H1 (cell line): ENCODE results near the gene C1QL2. TPM values are rescaled to one million over a fixed set of nuclear protein-coding genes. Genes with fewer than 3 reads are reported as not detected.

Experiments used
- CTCF ChIA-PET: fragments of 300-600 bp; sonication (Branson Sonifier 250); formaldehyde crosslinking; loops from one replicate; lab custom pipeline; 2021; ENCODE audit not compliant: partially characterized antibody; lab: Charles Lee
- POLR2A ChIA-PET: fragments of 300-600 bp; sonication (Branson Sonifier 250); formaldehyde crosslinking; loops from one replicate; lab custom pipeline; 2021; ENCODE audit warnings: inconsistent platforms; ENCODE audit not compliant: partially characterized antibody; lab: Charles Lee
- DNase-seq, 2 experiments: peaks; one replicate each; pipeline versions ENCODE4 v3.0.0 to v3.0.0-alpha.2; 2010 to 2022; ENCODE audit warnings: low spot score in 2 of 2, low read depth in 1 of 2, mixed read lengths in 1 of 2
- FAIRE-seq: peaks from 2 replicates; lab custom pipeline; 2011; peaks lifted over from hg19 to GRCh38; lab: Jason Lieb, UNC
- H2AFZ ChIP-seq: 2 replicates; pipeline ENCODE4 v1.8.1; 2012; ENCODE audit warnings: low read length, inconsistent platforms
- H2AK5ac ChIP-seq: 2 replicates; pipeline ENCODE4 v1.6.1; 2013; ENCODE audit warnings: low read depth, low read length
- H2BK120ac ChIP-seq: replicated peaks from 2 replicates; pipeline ENCODE3; 2013; ENCODE audit warnings: low read depth, low read length, inconsistent platforms
- H2BK12ac ChIP-seq: 2 replicates; pipeline ENCODE4 v1.6.1; 2013; ENCODE audit warnings: low read depth, low read length
- H2BK15ac ChIP-seq: 2 replicates; pipeline ENCODE4 v1.6.1; 2013; ENCODE audit warnings: low read length
- H2BK20ac ChIP-seq: 2 replicates; pipeline ENCODE4 v1.6.1; 2013; ENCODE audit warnings: low read length
- H2BK5ac ChIP-seq: 2 replicates; pipeline ENCODE4 v1.6.1; 2013; ENCODE audit warnings: low read depth, low read length
- H3K14ac ChIP-seq: 2 replicates; pipeline ENCODE4 v1.6.1; 2013; ENCODE audit warnings: inconsistent platforms; ENCODE audit not compliant: insufficient read length
- H3K18ac ChIP-seq: 2 replicates; pipeline ENCODE4 v1.6.1; 2013; ENCODE audit warnings: low read length; ENCODE audit errors: extremely low read depth
- H3K23ac ChIP-seq: 2 replicates; pipeline ENCODE4 v1.6.1; 2013; ENCODE audit warnings: inconsistent platforms; ENCODE audit not compliant: insufficient read length
- H3K23me2 ChIP-seq: 2 replicates; pipeline ENCODE4 v1.6.1; 2013; ENCODE audit warnings: low read depth, low read length
- H3K27ac ChIP-seq: 2 replicates; pipeline ENCODE4 v1.6.1; 2011; ENCODE audit warnings: low read depth, low read length, inconsistent platforms
- H3K27me3 ChIP-seq, 4 experiments: replicated peaks in 1 of 4; 1 replicate in 1 of 4; 2 replicates in 3 of 4; pipeline versions ENCODE4 v1.6.1 to v1.8.1; 2011 to 2013; ENCODE audit warnings: low read length in 3 of 4, mild to moderate bottlenecking in 3 of 4, inconsistent platforms in 2 of 4, mixed read lengths in 2 of 4, moderate library complexity in 1 of 4; ENCODE audit not compliant: control insufficient read depth in 3 of 4, insufficient read depth in 3 of 4; ENCODE audit errors: extremely low read depth in 1 of 4
- H3K36me3 ChIP-seq, 4 experiments: 2 replicates each; pipeline versions ENCODE4 v1.6.1 to v1.8.1; 2011 to 2013; ENCODE audit warnings: mild to moderate bottlenecking in 4 of 4, low read length in 3 of 4, moderate library complexity in 2 of 4, control low read depth in 1 of 4, inconsistent platforms in 1 of 4; ENCODE audit not compliant: insufficient read depth in 4 of 4, control insufficient read depth in 2 of 4
- H3K4ac ChIP-seq: replicated peaks from 2 replicates; pipeline ENCODE3; 2013; ENCODE audit warnings: low read length, low read depth, mixed read lengths, inconsistent platforms; ENCODE audit not compliant: insufficient read length
- H3K4me1 ChIP-seq, 4 experiments: replicated peaks in 1 of 4; 1 replicate in 1 of 4; 2 replicates in 3 of 4; pipeline versions ENCODE4 v1.6.1 to v1.8.1; 2011 to 2013; ENCODE audit warnings: low read length in 3 of 4, inconsistent platforms in 2 of 4, mixed read lengths in 1 of 4; ENCODE audit not compliant: insufficient read depth in 4 of 4, control insufficient read depth in 3 of 4
- H3K4me2 ChIP-seq, 2 experiments: 2 replicates each; pipeline versions ENCODE4 v1.6.1 to v1.8.1; 2011 to 2013; ENCODE audit warnings: low read depth in 2 of 2, low read length in 2 of 2, control low read depth in 1 of 2, inconsistent platforms in 1 of 2, mild to moderate bottlenecking in 1 of 2; ENCODE audit not compliant: insufficient read depth in 1 of 2
- H3K4me3 ChIP-seq, 4 experiments: fragments of 200-600, 300-600 bp in 1 of 4; sonication (generic), shearing (Covaris generic), sonication (Bioruptor Twin) in 1 of 4; 2 replicates each; pipeline versions ENCODE4 v1.5.1 to v1.8.1; 2011 to 2016; ENCODE audit warnings: low read length in 4 of 4, low read depth in 3 of 4, control low read depth in 2 of 4, inconsistent platforms in 2 of 4, mild to moderate bottlenecking in 2 of 4, mixed read lengths in 1 of 4, moderate library complexity in 1 of 4; ENCODE audit not compliant: insufficient read depth in 2 of 4; ENCODE audit errors: extremely low read depth in 1 of 4
- H3K56ac ChIP-seq: replicated peaks from 2 replicates; pipeline ENCODE3; 2013; ENCODE audit warnings: low read depth, mild to moderate bottlenecking, mixed read lengths, low read length, inconsistent platforms; ENCODE audit not compliant: insufficient read length
- H3K79me1 ChIP-seq: 2 replicates; pipeline ENCODE4 v1.6.1; 2013; ENCODE audit warnings: low read depth, low read length, control low read depth
- H3K79me2 ChIP-seq, 2 experiments: 2 replicates each; pipeline versions ENCODE4 v1.6.1 to v1.8.1; 2012 to 2013; ENCODE audit warnings: low read length in 2 of 2, mild to moderate bottlenecking in 2 of 2, inconsistent platforms in 1 of 2; ENCODE audit not compliant: insufficient read depth in 2 of 2, control insufficient read depth in 1 of 2
- H3K9ac ChIP-seq, 4 experiments: replicated peaks in 1 of 4; 1 replicate in 1 of 4; 2 replicates in 3 of 4; pipeline versions ENCODE4 v1.6.1 to v1.8.1; 2011 to 2013; ENCODE audit warnings: low read depth in 3 of 4, low read length in 3 of 4, control low read depth in 2 of 4, mild to moderate bottlenecking in 2 of 4, moderate library complexity in 2 of 4, inconsistent platforms in 1 of 4; ENCODE audit errors: extremely low read depth in 1 of 4
- H3K9me3 ChIP-seq, 2 experiments: 2 replicates each; pipeline versions ENCODE4 v1.6.1 to v1.8.1; 2012 to 2013; ENCODE audit warnings: mild to moderate bottlenecking in 2 of 2, moderate library complexity in 2 of 2, control low read depth in 1 of 2, inconsistent platforms in 1 of 2, low read depth in 1 of 2, low read length in 1 of 2, mixed read lengths in 1 of 2; ENCODE audit not compliant: insufficient read depth in 2 of 2
- H4K20me1 ChIP-seq, 2 experiments: replicated peaks in 1 of 2; 2 replicates each; pipeline versions ENCODE3 to v1.8.1; 2011 to 2013; ENCODE audit warnings: inconsistent platforms in 2 of 2, low read length in 2 of 2, mild to moderate bottlenecking in 1 of 2; ENCODE audit not compliant: insufficient read depth in 2 of 2, control insufficient read depth in 1 of 2
- H4K5ac ChIP-seq: 2 replicates; pipeline ENCODE4 v1.6.1; 2013; ENCODE audit warnings: low read length, low read depth, mixed read lengths, inconsistent platforms; ENCODE audit not compliant: insufficient read length
- H4K8ac ChIP-seq: 2 replicates; pipeline ENCODE4 v1.8.0; 2013; ENCODE audit warnings: mild to moderate bottlenecking, moderate library complexity, low read length, inconsistent platforms; ENCODE audit not compliant: insufficient read depth; ENCODE audit errors: extremely low read depth
- H4K91ac ChIP-seq: replicated peaks from 2 replicates; pipeline ENCODE3; 2013; ENCODE audit warnings: low read length, mixed read lengths, inconsistent platforms; ENCODE audit not compliant: insufficient read length
- BACH1 ChIP-seq: IDR thresholded peaks from 2 replicates; pipeline ENCODE4 v1.6.1; 2012; ENCODE audit warnings: low read length, improper control_type of control experiment
- CREB1 ChIP-seq: IDR thresholded peaks from 2 replicates; pipeline ENCODE4 v1.6.1; 2012; ENCODE audit warnings: inconsistent platforms
- EZH2 ChIP-seq: fragments of 200-600 bp; sonication (generic); IDR thresholded peaks from 2 replicates; pipeline ENCODE4 v1.7.1; 2012; ENCODE audit warnings: low read depth, mild to moderate bottlenecking, moderate library complexity, low read length, inconsistent platforms; ENCODE audit not compliant: severe bottlenecking
- HDAC2 ChIP-seq, 2 experiments: fragments of 300-600 bp in 1 of 2; sonication (generic) in 1 of 2; IDR thresholded peaks; 2 replicates each; pipeline ENCODE4 v1.6.1; 2011 to 2012; ENCODE audit warnings: low read depth in 2 of 2, low read length in 2 of 2, mild to moderate bottlenecking in 2 of 2, moderate library complexity in 2 of 2, borderline replicate concordance in 1 of 2, inconsistent platforms in 1 of 2
- MAFK ChIP-seq: IDR thresholded peaks from 2 replicates; pipeline ENCODE4 v1.6.1; 2012; ENCODE audit warnings: low read depth, mild to moderate bottlenecking, improper control_type of control experiment, low read length
- NRF1 ChIP-seq: IDR thresholded peaks from 2 replicates; pipeline ENCODE4 v1.6.1; 2011; ENCODE audit warnings: mild to moderate bottlenecking, low read depth, low read length, improper control_type of control experiment
- POU5F1 ChIP-seq: IDR thresholded peaks from 2 replicates; pipeline ENCODE4 v1.6.1; 2011; ENCODE audit warnings: low read depth, mild to moderate bottlenecking, low read length, moderate library complexity
- RAD21 ChIP-seq, 2 experiments: IDR thresholded peaks in 1 of 2; conservative IDR thresholded peaks in 1 of 2; 2 replicates each; pipeline ENCODE4 v1.6.1; 2011; ENCODE audit warnings: low read depth in 2 of 2, low read length in 2 of 2, improper control_type of control experiment in 1 of 2, inconsistent platforms in 1 of 2, mild to moderate bottlenecking in 1 of 2, moderate library complexity in 1 of 2
- SIRT6 ChIP-seq: IDR thresholded peaks from one replicate; pipeline ENCODE4 v1.7.1; 2012; ENCODE audit warnings: low read length, inconsistent platforms
- SP4 ChIP-seq: IDR thresholded peaks from 2 replicates; pipeline ENCODE4 v1.6.1; 2012; ENCODE audit warnings: low read length, inconsistent platforms
- SRF ChIP-seq: IDR thresholded peaks from 2 replicates; pipeline ENCODE4 v1.6.1; 2011; ENCODE audit warnings: mild to moderate bottlenecking, low read depth, low read length, moderate library complexity
- TBP ChIP-seq: IDR thresholded peaks from 2 replicates; pipeline ENCODE4 v1.6.1; 2011; ENCODE audit warnings: low read depth, low read length, improper control_type of control experiment
- TEAD4 ChIP-seq: IDR thresholded peaks from 2 replicates; pipeline ENCODE4 v1.6.1; 2012; ENCODE audit warnings: low read depth, low read length, inconsistent platforms, mixed read lengths
- ZNF274 ChIP-seq: IDR thresholded peaks from 2 replicates; pipeline ENCODE4 v1.7.0; 2012; ENCODE audit warnings: low read length, borderline replicate concordance; ENCODE audit errors: extremely low read depth
- WGBS, 2 experiments: shearing (Covaris generic) in 1 of 2; methylation state at CpG; one replicate each; pipeline versions ENCODE4 v1.1.6 to v1.1.7; 2013 to 2015; ENCODE audit warnings: low lambda C conversion rate in 2 of 2, mixed read lengths in 2 of 2, inconsistent platforms in 1 of 2, low coverage in 1 of 2, missing lambda C conversion rate in 1 of 2; ENCODE audit not compliant: insufficient replicate concordance in 2 of 2, insufficient coverage in 1 of 2, insufficient read length in 1 of 2; ENCODE audit errors: extremely low coverage in 1 of 2, missing lambda C conversion rate in 1 of 2; 5-methylcytosine and 5-hydroxymethylcytosine counted together
- polyA plus RNA-seq, 7 experiments: library from polyadenylated mRNA; depleted of rRNA in 3 of 7; stranded (reverse) in 5 of 7; unstranded in 2 of 7; fragments of >200 nt in 5 of 7; fragments of 200-250 nt in 2 of 7; gene quantifications; 1 replicate in 5 of 7; 2 replicates in 1 of 7; 4 replicates in 1 of 7; pipeline versions ENCODE4 v1.2.1 to v1.2.3, GENCODE V29; 2011 to 2013; ENCODE audit warnings: missing spikeins in 2 of 7, mixed read lengths in 2 of 7
- total RNA-seq: library from RNA; stranded (reverse); fragmentation: NEBNext Ultra II Directional; extraction: Animal tissue kit (Norgen Biotek cat#: 25700); gene quantifications from 2 replicates; pipeline ENCODE4 v1.2.1, GENCODE V29; 2021

The C1QL2 gene
- total and polyA plus RNA-seq, 2 of the 8 experiments (the other 6 are each of a cell fraction or from before 2014, with no cell fraction given): 0.80 to 0.88 TPM

GRCh38 chr2:119155633-119156032 is 2.9 kb downstream of the C1QL2 start:
- Histone ChIP-seq H2BK12ac (peak overlapping the region; percentile 98), H2BK15ac (0 out of 2 replicates have a peak overlapping the region, but pooled peaks have one; percentile 65), H3K4me3 (peak overlapping the region; percentile 61 to 73 (median 68)), H3K36me3 (peaks cover 0 to 10% (median 0%) of the 10 kb centered on the region in 4 experiments; a peak in 1 of 8 replicates), H2BK5ac (peak overlapping the region; percentile 90; the same call in 1 of the 2 replicates), H3K4me1 (peaks cover 4 to 24% (median 15%) of the 10 kb centered on the region in 4 experiments; a peak in 6 of 7 replicates), H3K9me3 (no peaks in the 10 kb centered on the region; a peak in 1 of 4 replicates), H2BK120ac (peak overlapping the region; percentile 35), H2AFZ (peak overlapping the region; percentile 93), H3K4me2 (peak overlapping the region; percentile 97 to 99), H3K79me1 (no peaks in the 10 kb centered on the region), H2AK5ac (no peak overlapping the region), H4K5ac (peak overlapping the region; percentile 78), H4K8ac (no peak overlapping the region), H3K4ac (no peak overlapping the region), H3K18ac (peak overlapping the region; percentile 97), H3K9ac (peak overlapping the region in 1 of 4 experiments; percentile 12; a peak in 1 of 7 replicates), H3K27ac (no peak overlapping the region), H4K20me1 (no peaks in the 10 kb centered on the region), H3K79me2 (no peaks in the 10 kb centered on the region), H2BK20ac (peak overlapping the region; percentile 43; the same call in 1 of the 2 replicates), H3K14ac (no peak overlapping the region), H3K27me3 (peaks cover 29 to 41% (median 36%) of the 10 kb centered on the region in 4 experiments), H3K56ac (no peak overlapping the region), H3K23ac (no peak overlapping the region), H4K91ac (peak overlapping the region; percentile 75), H3K23me2 (peaks cover 30% of the 10 kb centered on the region)
- DNase-seq: peak in 1 of 2 experiments; percentile 85
- ChIA-PET CTCF (interaction anchor here (0.6 to 3.6 kb wide), 11 partner anchors 11 to 282 kb away, joined by 3 to 16 read pairs (median 3); no protein-coding TSS in a partner anchor), POLR2A (interaction anchor here (0.6 to 1.5 kb wide), 7 partner anchors 11 to 1032 kb away, joined by 3 to 5 read pairs (median 3); no protein-coding TSS in a partner anchor)
- 6% methylated on average over 11 of the region's 13 CpGs; no CpG with 5 or more reads in 1 of the 2 experiments for WGBS, 2 experiments
- FAIRE-seq: peak; percentile 97
- TF ChIP-seq MAFK: no peak
- TF ChIP-seq NRF1: no peak
- no peak for TF ChIP-seq EZH2
- TF ChIP-seq TBP: no peak
- TF ChIP-seq RAD21 (IDR thresholded peaks at IDR 0.05 in 1 of 2, conservative IDR thresholded peaks at IDR 0.05 in 1 of 2; ENCODE audit: low read depth in 2 of 2, low read length in 2 of 2): peak; percentile 14; a peak in 2 of 4 replicates
- no peak for TF ChIP-seq SIRT6
- TF ChIP-seq HDAC2 (IDR thresholded peaks at IDR 0.05; ENCODE audit: borderline replicate concordance in 1 of 2, low read depth in 2 of 2, low read length in 2 of 2): no peak
- TF ChIP-seq SP4: no peak
- no peak for TF ChIP-seq ZNF274
- no peak for TF ChIP-seq CREB1
- no peak for TF ChIP-seq POU5F1
- no peak for TF ChIP-seq SRF
- TF ChIP-seq BACH1: no peak
- no peak for TF ChIP-seq TEAD4
